A673 (cell line): ENCODE measurements around the gene CXCL17.

ENCODE experiments used
- EZH2 ChIP-seq: fragments of 200-600 bp; sonication (generic); IDR thresholded peaks from 2 replicates; pipeline ENCODE4 v1.6.1; 2017; ENCODE audit warnings: borderline replicate concordance, low read depth, mild to moderate bottlenecking, mixed read lengths, antibody characterized with exemption, low read length; ENCODE audit not compliant: poor library complexity, severe bottlenecking
- TF ChIP-seq, protein P1 (sequence below): fragments of 300-800, 200-600 bp; sonication (generic); conservative IDR thresholded peaks from 2 replicates; pipeline ENCODE4 v1.5.1; 2017; ENCODE audit warnings: low read depth, mild to moderate bottlenecking, antibody characterized with exemption, low read length, moderate library complexity, mixed read lengths

DNA sequence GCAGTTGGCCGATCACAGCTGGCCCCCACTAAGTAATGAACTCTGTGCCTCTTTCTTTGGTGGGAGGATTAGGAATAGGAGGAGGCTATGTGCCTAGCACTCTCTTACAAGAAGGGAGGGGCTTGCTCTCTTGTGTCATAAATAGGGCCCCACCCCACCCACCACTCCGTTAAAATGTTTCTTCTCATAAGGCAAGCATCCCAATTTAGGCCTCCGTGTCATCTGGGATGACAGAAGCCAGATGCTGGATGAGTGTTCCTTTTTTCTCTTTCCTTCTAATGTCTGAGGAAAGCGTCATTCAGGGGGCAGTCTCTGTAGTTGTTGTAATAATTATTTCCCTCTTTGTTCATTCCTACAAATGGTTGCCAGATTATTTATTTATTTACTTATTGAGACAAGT lies 15.4 kb downstream of the CXCL17 start, which contains the start of gene LIPE:
- TF ChIP-seq, protein P1, sequence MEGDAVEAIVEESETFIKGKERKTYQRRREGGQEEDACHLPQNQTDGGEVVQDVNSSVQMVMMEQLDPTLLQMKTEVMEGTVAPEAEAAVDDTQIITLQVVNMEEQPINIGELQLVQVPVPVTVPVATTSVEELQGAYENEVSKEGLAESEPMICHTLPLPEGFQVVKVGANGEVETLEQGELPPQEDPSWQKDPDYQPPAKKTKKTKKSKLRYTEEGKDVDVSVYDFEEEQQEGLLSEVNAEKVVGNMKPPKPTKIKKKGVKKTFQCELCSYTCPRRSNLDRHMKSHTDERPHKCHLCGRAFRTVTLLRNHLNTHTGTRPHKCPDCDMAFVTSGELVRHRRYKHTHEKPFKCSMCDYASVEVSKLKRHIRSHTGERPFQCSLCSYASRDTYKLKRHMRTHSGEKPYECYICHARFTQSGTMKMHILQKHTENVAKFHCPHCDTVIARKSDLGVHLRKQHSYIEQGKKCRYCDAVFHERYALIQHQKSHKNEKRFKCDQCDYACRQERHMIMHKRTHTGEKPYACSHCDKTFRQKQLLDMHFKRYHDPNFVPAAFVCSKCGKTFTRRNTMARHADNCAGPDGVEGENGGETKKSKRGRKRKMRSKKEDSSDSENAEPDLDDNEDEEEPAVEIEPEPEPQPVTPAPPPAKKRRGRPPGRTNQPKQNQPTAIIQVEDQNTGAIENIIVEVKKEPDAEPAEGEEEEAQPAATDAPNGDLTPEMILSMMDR: no peak
- no peak for TF ChIP-seq EZH2
